RWPE2 (cell line): ENCODE measurements around the gene PKM.

Source experiments
- ATAC-seq: fragments of 200-7000 bp; cut with Tn5 transposase; 3 replicates; pipeline ENCODE4 v1.9.1; 2021; ENCODE audit warnings: low read depth
- DNase-seq: peaks from one replicate; pipeline ENCODE4 v3.0.0-alpha.2; 2020; ENCODE audit warnings: low spot score
- H3K27ac ChIP-seq: fragments of 450-650 bp; 2 replicates; pipeline ENCODE4 v1.5.1; 2017; ENCODE audit warnings: mild to moderate bottlenecking; ENCODE audit not compliant: poor library complexity, severe bottlenecking
- H3K27me3 ChIP-seq: fragments of 250-450 bp; sonication (Bioruptor Pico); 2 replicates; pipeline ENCODE4 v1.5.1; 2021; ENCODE audit warnings: mild to moderate bottlenecking, moderate library complexity; ENCODE audit not compliant: insufficient read depth, poor library complexity, severe bottlenecking
- H3K36me3 ChIP-seq: fragments of 250-450 bp; sonication (Bioruptor Pico); 2 replicates; pipeline ENCODE4 v1.5.1; 2020; ENCODE audit warnings: low read depth, mild to moderate bottlenecking, moderate library complexity
- H3K4me1 ChIP-seq: fragments of 250-450 bp; sonication (Bioruptor Pico); 2 replicates; pipeline ENCODE4 v1.5.1; 2021; ENCODE audit warnings: mild to moderate bottlenecking, moderate library complexity; ENCODE audit not compliant: insufficient read depth, poor library complexity, severe bottlenecking
- H3K4me3 ChIP-seq: fragments of 250-450 bp; sonication (Bioruptor Pico); 2 replicates; pipeline ENCODE4 v1.5.1; 2021; ENCODE audit warnings: mild to moderate bottlenecking, moderate library complexity; ENCODE audit not compliant: severe bottlenecking
- H3K9me3 ChIP-seq: fragments of 250-450 bp; sonication (Bioruptor Pico); 2 replicates; pipeline ENCODE4 v1.5.1; 2021; ENCODE audit warnings: mild to moderate bottlenecking, moderate library complexity; ENCODE audit not compliant: severe bottlenecking
- TF ChIP-seq, protein P1 (sequence below): fragments of 450-650 bp; IDR thresholded peaks from one replicate; pipeline ENCODE4 v1.5.1; 2017; ENCODE audit warnings: mild to moderate bottlenecking, moderate library complexity; ENCODE audit not compliant: poor library complexity, severe bottlenecking

Gene PKM

DNA sequence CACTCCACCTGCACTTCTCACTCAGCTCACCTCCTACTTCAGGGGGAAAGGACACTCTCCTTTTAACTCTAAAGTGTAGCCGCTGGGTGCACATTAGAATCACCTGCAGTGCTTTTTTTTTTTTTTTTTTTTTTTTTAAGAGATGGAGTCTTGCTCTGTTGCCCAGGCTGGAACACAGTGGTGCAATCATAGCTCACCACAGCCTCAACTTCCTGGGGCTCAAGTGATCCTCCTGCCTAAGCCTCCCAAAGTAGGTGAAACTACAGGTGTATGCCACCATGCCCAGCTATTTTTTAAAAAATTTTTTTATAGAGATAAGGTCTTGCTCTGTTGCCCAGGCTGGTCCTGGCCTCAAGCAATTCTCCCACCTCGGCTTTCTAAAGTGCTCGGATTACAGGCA, 54.2 kb downstream of the PKM start:
- H3K36me3 ChIP-seq = no peaks in the 10 kb centered on the region
- TF ChIP-seq, protein P1, sequence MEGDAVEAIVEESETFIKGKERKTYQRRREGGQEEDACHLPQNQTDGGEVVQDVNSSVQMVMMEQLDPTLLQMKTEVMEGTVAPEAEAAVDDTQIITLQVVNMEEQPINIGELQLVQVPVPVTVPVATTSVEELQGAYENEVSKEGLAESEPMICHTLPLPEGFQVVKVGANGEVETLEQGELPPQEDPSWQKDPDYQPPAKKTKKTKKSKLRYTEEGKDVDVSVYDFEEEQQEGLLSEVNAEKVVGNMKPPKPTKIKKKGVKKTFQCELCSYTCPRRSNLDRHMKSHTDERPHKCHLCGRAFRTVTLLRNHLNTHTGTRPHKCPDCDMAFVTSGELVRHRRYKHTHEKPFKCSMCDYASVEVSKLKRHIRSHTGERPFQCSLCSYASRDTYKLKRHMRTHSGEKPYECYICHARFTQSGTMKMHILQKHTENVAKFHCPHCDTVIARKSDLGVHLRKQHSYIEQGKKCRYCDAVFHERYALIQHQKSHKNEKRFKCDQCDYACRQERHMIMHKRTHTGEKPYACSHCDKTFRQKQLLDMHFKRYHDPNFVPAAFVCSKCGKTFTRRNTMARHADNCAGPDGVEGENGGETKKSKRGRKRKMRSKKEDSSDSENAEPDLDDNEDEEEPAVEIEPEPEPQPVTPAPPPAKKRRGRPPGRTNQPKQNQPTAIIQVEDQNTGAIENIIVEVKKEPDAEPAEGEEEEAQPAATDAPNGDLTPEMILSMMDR = no peak
- no peaks in the 10 kb centered on the region for H3K9me3 ChIP-seq
- no peaks in the 10 kb centered on the region for H3K27me3 ChIP-seq
- no peak overlapping the region for H3K27ac ChIP-seq
- no peak overlapping the region for H3K4me3 ChIP-seq
- DNase-seq (peak; percentile 21), ATAC-seq (no peak)
- peaks cover 7% of the 10 kb centered on the region for H3K4me1 ChIP-seq

DNA sequence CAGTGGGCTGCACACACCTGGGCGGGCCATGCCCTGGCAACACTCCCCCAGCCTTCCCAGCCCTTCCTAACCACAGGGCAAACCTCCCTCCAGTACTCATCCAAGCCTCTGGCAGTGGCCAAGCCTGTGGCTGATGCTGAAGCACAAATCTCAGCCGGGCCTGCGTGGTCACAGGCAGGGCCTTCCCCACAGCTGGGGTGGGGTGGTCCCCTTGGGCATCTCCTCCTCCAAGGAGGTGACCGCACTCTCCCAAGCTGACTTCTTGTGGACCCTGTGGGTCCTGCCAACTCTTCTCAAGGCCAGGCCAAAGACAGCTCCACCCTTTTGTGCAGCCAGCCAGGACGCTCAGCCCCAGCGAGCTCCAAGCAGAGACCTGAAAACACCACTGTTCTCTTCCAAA, 54.8 kb downstream of the PKM start:
- Histone ChIP-seq H3K36me3 (no peaks in the 10 kb centered on the region), H3K27ac (no peak overlapping the region), H3K9me3 (no peaks in the 10 kb centered on the region), H3K4me1 (peaks cover 7% of the 10 kb centered on the region), H3K4me3 (no peak overlapping the region), H3K27me3 (no peaks in the 10 kb centered on the region)
- TF ChIP-seq, protein P1 = no peak
- peak; percentile 66 for DNase-seq
- ATAC-seq = peak; percentile 5; the same call in 1 of the 3 replicates

DNA sequence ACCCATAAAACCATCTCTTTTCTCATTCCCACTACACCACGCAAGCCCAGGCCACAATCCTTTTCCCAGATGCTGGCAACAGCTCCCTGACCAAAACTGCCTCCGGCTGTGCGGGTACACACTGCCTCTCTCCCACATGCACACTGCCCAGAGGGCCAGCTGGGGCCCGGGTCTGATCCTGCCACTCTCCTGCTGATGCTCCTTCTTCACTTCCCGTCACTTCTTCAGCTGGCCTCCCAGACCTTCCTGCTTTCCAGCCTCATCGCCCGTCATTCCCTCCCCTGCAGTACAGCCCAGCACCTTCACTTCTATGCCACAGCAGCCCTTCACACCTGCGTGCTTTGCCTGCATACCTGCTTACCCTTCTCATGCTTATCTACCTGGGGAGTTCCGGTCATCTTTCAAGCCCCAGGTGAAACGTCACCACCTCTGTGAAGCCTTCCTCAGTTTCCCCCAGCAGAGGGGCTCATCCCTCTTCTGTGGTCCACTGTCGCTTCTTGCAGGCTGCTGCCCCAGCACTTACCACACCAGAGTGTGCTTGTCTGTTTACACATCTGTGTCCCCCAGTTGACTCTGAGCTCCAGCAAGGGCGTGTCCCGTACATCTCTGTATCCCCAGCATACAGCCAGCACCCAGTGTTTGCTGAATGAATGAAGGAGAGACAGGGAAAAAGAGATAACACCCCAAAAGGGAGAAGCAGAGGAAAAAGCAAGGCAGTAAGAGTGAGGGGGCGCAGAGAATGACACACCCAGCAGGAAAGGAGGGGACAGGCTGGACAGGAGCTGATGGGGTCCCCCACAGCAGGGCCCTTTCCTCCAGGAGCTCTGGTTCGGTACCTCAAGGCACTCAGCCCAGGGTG, 55.6 kb downstream of the PKM start:
- TF ChIP-seq, protein P1 = no peak

DNA sequence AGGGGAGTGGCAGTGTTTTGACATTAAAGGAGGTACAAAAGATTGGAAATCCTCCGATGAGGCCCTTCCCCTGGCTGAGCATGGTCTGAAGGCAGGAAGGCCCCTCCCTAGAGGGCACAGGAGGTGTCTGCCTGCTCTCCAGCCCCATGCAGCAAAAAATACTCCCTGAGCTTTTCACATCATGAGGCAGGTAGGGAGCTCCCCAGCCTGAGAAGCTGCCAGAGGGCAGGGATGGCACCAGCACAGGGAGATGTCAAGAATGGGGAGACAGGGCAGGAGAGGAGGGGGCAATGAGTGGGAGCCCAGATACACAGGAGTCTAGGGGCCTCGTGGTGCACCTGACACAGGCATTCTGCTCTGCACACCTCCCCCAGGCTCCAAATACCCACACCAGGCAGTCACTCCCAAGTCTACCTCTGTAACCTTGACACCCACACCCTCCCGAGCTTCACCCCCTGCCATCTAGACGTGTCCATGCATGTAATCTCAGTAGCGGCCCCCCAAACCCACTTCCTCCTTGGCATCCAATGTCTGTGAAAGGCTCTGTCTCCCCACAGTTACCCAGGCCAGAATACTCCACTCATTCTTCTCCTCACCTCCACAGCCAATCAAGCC, 56.3 kb downstream of the PKM start:
- TF ChIP-seq, protein P1 = no peak

More for the DNA sequence above, 55.6 kb downstream of the PKM start:
- Histone ChIP-seq H3K36me3 (no peaks in the 10 kb centered on the region), H3K4me3 (no peak overlapping the region), H3K9me3 (no peaks in the 10 kb centered on the region), H3K4me1 (peaks cover 7% of the 10 kb centered on the region), H3K27ac (no peak overlapping the region), H3K27me3 (no peaks in the 10 kb centered on the region)
- peak; percentile 64 for DNase-seq
- peak; percentile 17; the same call in 2 of the 3 replicates for ATAC-seq

More for the DNA sequence above, 56.3 kb downstream of the PKM start:
- peaks cover 9% of the 10 kb centered on the region for H3K4me1 ChIP-seq
- H3K36me3 ChIP-seq = no peaks in the 10 kb centered on the region
- peak; percentile 66 for DNase-seq
- H3K4me3 ChIP-seq = no peak overlapping the region
- H3K27ac ChIP-seq = no peak overlapping the region
- H3K27me3 ChIP-seq = no peaks in the 10 kb centered on the region
- no peaks in the 10 kb centered on the region for H3K9me3 ChIP-seq
- peak; percentile 18 for ATAC-seq
